ENCODE data around the gene RNU1-2.

DNA sequence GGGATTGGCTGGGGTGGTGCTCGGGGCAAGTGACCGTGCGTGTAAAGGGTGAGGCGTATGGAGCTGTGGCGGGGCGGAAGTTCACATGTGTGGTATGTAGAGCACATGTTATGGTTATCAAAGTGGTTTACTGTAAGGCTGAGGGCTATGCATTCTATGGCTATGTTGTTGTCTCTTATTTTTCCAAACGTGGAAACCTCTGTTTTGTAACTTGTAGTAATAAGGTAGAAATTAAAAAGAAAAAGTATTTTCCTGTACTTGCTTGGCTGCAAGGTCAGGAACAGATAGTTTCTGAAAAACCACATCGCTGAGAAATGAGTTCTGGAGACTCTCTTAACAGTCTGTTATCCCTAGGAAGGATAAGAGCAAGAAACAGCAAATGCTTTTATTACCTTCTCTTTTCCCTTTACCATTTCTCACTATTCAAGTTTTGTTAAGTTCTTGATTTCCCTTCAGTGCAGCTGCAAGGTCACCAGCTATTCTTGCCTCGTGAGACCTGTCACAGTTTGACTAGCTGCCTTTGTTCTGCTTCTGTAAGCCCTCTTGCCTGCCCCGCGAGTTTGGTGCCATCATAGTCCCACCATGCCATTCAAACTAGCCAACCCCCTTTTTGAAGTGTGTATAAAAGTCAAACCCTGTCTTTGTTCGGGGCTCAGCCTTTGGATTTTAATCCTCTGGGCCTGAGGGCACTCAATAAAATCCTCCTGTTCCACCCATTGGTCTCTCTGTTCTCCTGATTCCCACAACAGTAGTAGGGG lies 9.5 kb downstream of the RNU1-2 start:
- TF ChIP-seq, protein P1, sequence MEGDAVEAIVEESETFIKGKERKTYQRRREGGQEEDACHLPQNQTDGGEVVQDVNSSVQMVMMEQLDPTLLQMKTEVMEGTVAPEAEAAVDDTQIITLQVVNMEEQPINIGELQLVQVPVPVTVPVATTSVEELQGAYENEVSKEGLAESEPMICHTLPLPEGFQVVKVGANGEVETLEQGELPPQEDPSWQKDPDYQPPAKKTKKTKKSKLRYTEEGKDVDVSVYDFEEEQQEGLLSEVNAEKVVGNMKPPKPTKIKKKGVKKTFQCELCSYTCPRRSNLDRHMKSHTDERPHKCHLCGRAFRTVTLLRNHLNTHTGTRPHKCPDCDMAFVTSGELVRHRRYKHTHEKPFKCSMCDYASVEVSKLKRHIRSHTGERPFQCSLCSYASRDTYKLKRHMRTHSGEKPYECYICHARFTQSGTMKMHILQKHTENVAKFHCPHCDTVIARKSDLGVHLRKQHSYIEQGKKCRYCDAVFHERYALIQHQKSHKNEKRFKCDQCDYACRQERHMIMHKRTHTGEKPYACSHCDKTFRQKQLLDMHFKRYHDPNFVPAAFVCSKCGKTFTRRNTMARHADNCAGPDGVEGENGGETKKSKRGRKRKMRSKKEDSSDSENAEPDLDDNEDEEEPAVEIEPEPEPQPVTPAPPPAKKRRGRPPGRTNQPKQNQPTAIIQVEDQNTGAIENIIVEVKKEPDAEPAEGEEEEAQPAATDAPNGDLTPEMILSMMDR (IDR thresholded peaks at IDR 0.05; ENCODE audit: low read depth, low read length, poor library complexity, severe bottlenecking) = no peak
- TF ChIP-seq EZH2phosphoT487 (IDR thresholded peaks at IDR 0.05; ENCODE audit: borderline replicate concordance, low read length) = no peak

Data from DOHH2 (cell line).